ENCODE results near the gene RPTOR.

DNA sequence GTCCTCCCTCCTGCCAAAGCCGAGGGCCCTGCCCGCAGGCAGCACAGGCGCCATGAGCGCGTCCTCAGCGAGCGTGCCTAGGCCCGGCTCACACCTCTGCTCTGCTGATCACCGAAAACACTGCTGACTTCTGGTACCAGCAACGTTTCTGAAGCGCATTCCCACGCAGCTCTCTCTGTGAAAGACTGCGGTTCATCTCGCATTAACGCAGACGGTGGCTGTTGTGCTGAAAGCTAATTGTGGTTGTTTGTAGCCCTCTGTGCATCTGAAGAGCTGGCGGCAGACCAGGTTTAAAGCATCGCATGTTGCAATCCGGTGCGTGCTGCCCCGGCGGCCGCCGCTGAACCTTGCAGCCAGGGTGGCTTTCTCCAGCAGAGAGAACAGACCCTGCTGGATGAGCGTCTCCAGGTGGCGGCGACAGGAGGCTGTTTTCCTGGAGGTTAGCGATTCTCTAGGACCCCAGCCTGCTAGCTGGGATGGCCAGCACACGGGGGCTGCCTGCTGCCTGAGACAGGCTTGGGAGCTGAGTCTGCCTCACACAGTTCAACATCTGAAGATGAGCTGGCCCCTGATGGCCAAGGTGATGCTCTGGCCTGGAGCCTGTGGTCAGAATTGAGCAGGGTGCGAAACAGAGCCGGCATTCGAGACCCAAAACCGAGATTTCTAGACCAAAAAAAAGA, 397.2 kb downstream of the RPTOR start:
- TF ChIP-seq, protein P1, sequence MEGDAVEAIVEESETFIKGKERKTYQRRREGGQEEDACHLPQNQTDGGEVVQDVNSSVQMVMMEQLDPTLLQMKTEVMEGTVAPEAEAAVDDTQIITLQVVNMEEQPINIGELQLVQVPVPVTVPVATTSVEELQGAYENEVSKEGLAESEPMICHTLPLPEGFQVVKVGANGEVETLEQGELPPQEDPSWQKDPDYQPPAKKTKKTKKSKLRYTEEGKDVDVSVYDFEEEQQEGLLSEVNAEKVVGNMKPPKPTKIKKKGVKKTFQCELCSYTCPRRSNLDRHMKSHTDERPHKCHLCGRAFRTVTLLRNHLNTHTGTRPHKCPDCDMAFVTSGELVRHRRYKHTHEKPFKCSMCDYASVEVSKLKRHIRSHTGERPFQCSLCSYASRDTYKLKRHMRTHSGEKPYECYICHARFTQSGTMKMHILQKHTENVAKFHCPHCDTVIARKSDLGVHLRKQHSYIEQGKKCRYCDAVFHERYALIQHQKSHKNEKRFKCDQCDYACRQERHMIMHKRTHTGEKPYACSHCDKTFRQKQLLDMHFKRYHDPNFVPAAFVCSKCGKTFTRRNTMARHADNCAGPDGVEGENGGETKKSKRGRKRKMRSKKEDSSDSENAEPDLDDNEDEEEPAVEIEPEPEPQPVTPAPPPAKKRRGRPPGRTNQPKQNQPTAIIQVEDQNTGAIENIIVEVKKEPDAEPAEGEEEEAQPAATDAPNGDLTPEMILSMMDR (IDR thresholded peaks at IDR 0.05), result no peak
- TF ChIP-seq POLR2A (IDR thresholded peaks at IDR 0.05), result no peak
